ENCODE results near the gene CACNA1B. TPM values are rescaled to one million over a fixed set of nuclear protein-coding genes. Genes with fewer than 3 reads are reported as not detected.
"Not testable (repeated sequence)": the region's sequence is repeated elsewhere in the genome, so short reads cannot be mapped to it uniquely, and the experiment has no call there.

Gene CACNA1B
- total and polyA plus RNA-seq, 8 donors = 0.15 to 0.34 (median 0.29) TPM; not detected in 1

- DNase-seq = peak in 1 of 4 donors; percentile 58
- TF ChIP-seq CTCF (IDR thresholded peaks at IDR 0.05) = no peak
- H3K36me3 ChIP-seq = no peaks in the 10 kb centered on the region
- H3K9me3 ChIP-seq = no peaks in the 10 kb centered on the region
- intact Hi-C loops (cut with DNase I) = no loop called here
- no peak overlapping the region for H3K4me3 ChIP-seq
- no peak for ATAC-seq
- H3K27me3 ChIP-seq = peaks cover 0 to 21% of the 10 kb centered on the region in 2 donors
- no peak overlapping the region for H3K27ac ChIP-seq
- no peaks in the 10 kb centered on the region for H3K4me1 ChIP-seq
These were observed 139.0 kb downstream of the CACNA1B start for GRCh38 chr9:138016406-138017187.

GRCh38 chr9:138017200-138017599, 139.6 kb downstream of the CACNA1B start:
- no peak overlapping the region for H3K4me3 ChIP-seq

GRCh38 chr9:138019514-138019913, 141.9 kb downstream of the CACNA1B start:
- H3K27ac ChIP-seq; H3K36me3 ChIP-seq; ATAC-seq; H3K4me1 ChIP-seq; H3K9me3 ChIP-seq; H3K4me3 ChIP-seq; intact Hi-C loops (cut with DNase I): not testable (repeated sequence)
- DNase-seq = peak in 1 of 4 donors; percentile 41
- peaks cover 24 to 49% of the 10 kb centered on the region in 2 donors for H3K27me3 ChIP-seq

More at GRCh38 chr9:138017200-138017599, 139.6 kb downstream of the CACNA1B start:
- Histone ChIP-seq H3K9me3 (no peaks in the 10 kb centered on the region), H3K27me3 (peaks cover 5 to 27% of the 10 kb centered on the region in 2 donors), H3K4me1 (no peaks in the 10 kb centered on the region), H3K36me3 (no peaks in the 10 kb centered on the region), H3K27ac (no peak overlapping the region)
- ATAC-seq (no peak), DNase-seq (peak in 1 of 4 donors; percentile 59)
- intact Hi-C loops (cut with DNase I) = no loop called here
- TF ChIP-seq CTCF (IDR thresholded peaks at IDR 0.05) = no peak

GRCh38 chr9:138020120-138020794, 142.7 kb downstream of the CACNA1B start:
- no peak overlapping the region for H3K27ac ChIP-seq
- DNase-seq (peak in 1 of 4 donors; percentile 71), ATAC-seq (no peak)
- H3K4me1 ChIP-seq = peaks cover 0 to 10% of the 10 kb centered on the region in 2 donors
- intact Hi-C loops (cut with DNase I) = no loop called here
- peaks cover 27 to 56% of the 10 kb centered on the region in 2 donors for H3K27me3 ChIP-seq
- H3K36me3 ChIP-seq = no peaks in the 10 kb centered on the region
- no peak for TF ChIP-seq CTCF (IDR thresholded peaks at IDR 0.05)
- H3K4me3 ChIP-seq = no peak overlapping the region
- no peaks in the 10 kb centered on the region for H3K9me3 ChIP-seq

GRCh38 chr9:138020795-138021182, 143.2 kb downstream of the CACNA1B start:
- H3K27ac ChIP-seq = no peak overlapping the region
- no peaks in the 10 kb centered on the region for H3K36me3 ChIP-seq
- peaks cover 0 to 10% of the 10 kb centered on the region in 2 donors for H3K4me1 ChIP-seq
- TF ChIP-seq CTCF (IDR thresholded peaks at IDR 0.05) = no peak
- intact Hi-C loops (cut with DNase I) = no loop called here
- ATAC-seq = no peak
- no peaks in the 10 kb centered on the region for H3K9me3 ChIP-seq
- H3K27me3 ChIP-seq = peaks cover 27 to 61% of the 10 kb centered on the region in 2 donors
- H3K4me3 ChIP-seq = no peak overlapping the region
- peak in 1 of 4 donors; percentile 59 for DNase-seq

All from left lung (tissue), 10 donors.